Chondrocyte (in vitro differentiated cells): ENCODE data around the gene TTC33. TPM values are rescaled to one million over a fixed set of nuclear protein-coding genes. Genes with fewer than 3 reads are reported as not detected.

Source experiments
- DNase-seq: peaks from one replicate; pipeline ENCODE4 v3.0.0; 2021; ENCODE audit warnings: mixed read lengths, low spot score
- H3K27ac Mint-ChIP-seq: one replicate; pipeline ENCODE4 v1.8.0; 2021; ENCODE audit warnings: mild to moderate bottlenecking, moderate library complexity, mixed read lengths; ENCODE audit not compliant: unreplicated experiment
- H3K27me3 Mint-ChIP-seq: 2 replicates; pipeline ENCODE4 v1.8.0; 2021; ENCODE audit warnings: low read depth, mixed read lengths
- H3K36me3 Mint-ChIP-seq: 2 replicates; pipeline ENCODE4 v1.8.0; 2021; ENCODE audit warnings: low read depth, mixed read lengths
- H3K4me1 Mint-ChIP-seq: 2 replicates; pipeline ENCODE4 v1.8.0; 2021; ENCODE audit warnings: low read depth, mild to moderate bottlenecking, mixed read lengths
- H3K4me3 Mint-ChIP-seq: one replicate; pipeline ENCODE4 v1.8.0; 2021; ENCODE audit warnings: mild to moderate bottlenecking, moderate library complexity, mixed read lengths; ENCODE audit not compliant: unreplicated experiment
- H3K9me3 Mint-ChIP-seq: 2 replicates; pipeline ENCODE4 v1.8.0; 2021; ENCODE audit warnings: low read depth, mixed read lengths
- total RNA-seq: library from RNA; stranded (reverse); gene quantifications from 3 replicates; pipeline ENCODE4 v1.2.1, GENCODE V29; 2021
- TF ChIP-seq, protein P1 (sequence below): fragments of 200-600 bp; sonication (generic); IDR thresholded peaks from 2 replicates; pipeline ENCODE4 v1.5.0; 2021; ENCODE audit warnings: antibody characterized with exemption, mild to moderate bottlenecking, moderate library complexity

Gene TTC33
- total RNA-seq, 1 donor from 2014 or later: 14.3 TPM

DNA sequence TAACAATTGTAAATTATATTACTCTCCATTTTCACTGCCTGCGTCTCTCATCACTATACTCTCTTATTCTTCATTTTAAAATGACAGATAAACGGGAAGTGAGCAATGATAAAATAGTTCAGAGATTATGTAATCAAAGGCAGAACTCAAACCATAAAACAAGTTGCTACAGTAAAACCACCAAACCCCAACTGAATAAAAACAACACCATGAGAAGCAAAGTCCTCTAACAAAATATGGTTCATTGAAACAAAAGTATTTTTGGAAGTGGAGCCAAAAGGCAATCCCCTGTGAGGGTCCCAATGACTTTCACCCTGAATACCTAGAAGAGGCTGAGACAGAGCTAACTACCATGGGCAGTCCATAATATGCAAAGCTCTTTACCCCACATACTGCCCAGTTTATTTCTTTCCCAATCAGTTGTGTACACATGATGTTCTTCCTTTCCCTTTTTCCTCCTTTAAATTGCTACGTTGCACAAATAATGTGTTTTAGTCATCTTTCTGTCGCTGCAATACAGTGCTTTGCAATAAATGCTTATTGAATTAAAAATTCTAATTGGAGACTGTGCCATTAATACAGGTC lies 140.1 kb downstream of the TTC33 start:
- peaks cover 8% of the 10 kb centered on the region for H3K4me1 Mint-ChIP-seq
- DNase-seq: no peak
- no peaks in the 10 kb centered on the region for H3K27me3 Mint-ChIP-seq
- H3K36me3 Mint-ChIP-seq: no peaks in the 10 kb centered on the region
- H3K27ac Mint-ChIP-seq: no peak overlapping the region
- no peaks in the 10 kb centered on the region for H3K9me3 Mint-ChIP-seq
- TF ChIP-seq, protein P1, sequence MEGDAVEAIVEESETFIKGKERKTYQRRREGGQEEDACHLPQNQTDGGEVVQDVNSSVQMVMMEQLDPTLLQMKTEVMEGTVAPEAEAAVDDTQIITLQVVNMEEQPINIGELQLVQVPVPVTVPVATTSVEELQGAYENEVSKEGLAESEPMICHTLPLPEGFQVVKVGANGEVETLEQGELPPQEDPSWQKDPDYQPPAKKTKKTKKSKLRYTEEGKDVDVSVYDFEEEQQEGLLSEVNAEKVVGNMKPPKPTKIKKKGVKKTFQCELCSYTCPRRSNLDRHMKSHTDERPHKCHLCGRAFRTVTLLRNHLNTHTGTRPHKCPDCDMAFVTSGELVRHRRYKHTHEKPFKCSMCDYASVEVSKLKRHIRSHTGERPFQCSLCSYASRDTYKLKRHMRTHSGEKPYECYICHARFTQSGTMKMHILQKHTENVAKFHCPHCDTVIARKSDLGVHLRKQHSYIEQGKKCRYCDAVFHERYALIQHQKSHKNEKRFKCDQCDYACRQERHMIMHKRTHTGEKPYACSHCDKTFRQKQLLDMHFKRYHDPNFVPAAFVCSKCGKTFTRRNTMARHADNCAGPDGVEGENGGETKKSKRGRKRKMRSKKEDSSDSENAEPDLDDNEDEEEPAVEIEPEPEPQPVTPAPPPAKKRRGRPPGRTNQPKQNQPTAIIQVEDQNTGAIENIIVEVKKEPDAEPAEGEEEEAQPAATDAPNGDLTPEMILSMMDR: no peak
- no peak overlapping the region for H3K4me3 Mint-ChIP-seq

DNA sequence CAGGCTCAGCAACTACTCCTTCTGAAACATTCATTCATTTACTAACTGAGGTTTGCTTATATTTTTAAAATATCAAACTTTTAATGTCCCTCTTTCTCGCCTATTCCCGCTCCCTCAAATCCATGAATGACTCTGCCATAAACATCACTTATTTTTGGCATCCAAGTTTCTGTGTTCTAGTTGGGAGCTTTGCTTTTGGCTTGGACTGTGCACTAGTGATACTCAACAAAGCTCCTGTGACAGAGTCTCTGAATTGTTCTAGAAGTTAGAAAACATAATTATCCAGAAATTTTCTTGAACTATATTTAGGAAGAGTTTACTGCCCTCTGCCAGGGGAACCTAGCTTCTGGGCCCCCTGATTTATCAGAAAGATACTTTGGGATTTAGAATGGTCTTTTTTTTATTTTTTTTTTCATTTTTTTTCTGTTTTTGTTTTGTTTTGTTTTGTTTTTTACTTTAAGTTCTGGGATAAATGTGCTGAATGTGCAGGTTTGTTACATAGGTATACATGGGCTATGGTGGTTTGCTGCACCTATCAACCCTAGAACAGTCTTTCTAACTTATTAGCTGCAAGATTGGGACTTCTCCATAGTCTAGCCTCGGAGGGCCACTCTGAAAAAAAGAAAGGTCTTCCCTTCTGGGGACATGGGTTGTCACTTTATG lies 140.7 kb downstream of the TTC33 start:
- DNase-seq: no peak
- TF ChIP-seq, protein P1: no peak
- Mint-ChIP-seq H3K4me1 (peaks cover 3% of the 10 kb centered on the region), H3K36me3 (no peaks in the 10 kb centered on the region), H3K27me3 (no peaks in the 10 kb centered on the region), H3K27ac (no peak overlapping the region), H3K9me3 (no peaks in the 10 kb centered on the region), H3K4me3 (no peak overlapping the region)

DNA sequence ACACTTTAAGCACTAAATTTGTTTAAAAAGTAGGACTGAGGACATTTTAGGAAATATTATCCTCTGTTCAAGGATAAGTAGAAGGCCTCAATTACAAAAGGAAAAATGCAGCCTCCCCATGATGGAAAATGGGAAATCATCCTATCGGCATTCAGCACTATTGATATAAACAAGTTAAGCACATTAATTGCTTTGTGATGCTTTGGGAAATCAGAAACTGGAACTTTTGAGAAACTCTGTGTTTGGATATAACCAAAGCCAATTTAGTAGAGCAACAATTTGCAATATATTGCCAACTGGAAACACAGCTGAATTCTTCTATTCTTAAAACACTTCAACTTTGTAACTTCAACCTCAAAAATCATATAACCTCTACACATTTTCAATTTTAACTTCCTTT lies 141.3 kb downstream of the TTC33 start:
- TF ChIP-seq, protein P1: no peak
- Mint-ChIP-seq H3K27ac (no peak overlapping the region), H3K36me3 (no peaks in the 10 kb centered on the region), H3K27me3 (no peaks in the 10 kb centered on the region), H3K4me3 (no peak overlapping the region), H3K9me3 (no peaks in the 10 kb centered on the region), H3K4me1 (peaks cover 2% of the 10 kb centered on the region)
- DNase-seq: no peak

DNA sequence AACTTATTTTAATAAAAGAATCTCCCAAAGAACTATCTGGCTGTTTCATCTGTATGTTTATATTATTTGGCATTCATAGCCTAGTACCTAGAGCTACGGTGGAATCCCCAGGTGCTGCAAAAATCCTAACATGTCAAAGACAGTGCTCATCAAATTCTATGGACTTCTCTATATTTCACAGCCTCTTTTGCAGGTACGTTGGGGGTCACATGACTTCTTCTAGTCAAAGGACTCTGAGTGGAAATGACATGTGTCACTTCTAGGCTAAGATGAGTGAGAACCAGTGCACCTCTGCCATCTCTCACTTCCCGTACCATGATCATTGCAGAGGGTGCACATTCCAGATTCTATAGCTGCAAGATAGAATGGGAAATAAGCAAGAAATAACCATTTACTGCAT lies 148.6 kb downstream of the TTC33 start:
- Mint-ChIP-seq H3K27ac (no peak overlapping the region), H3K4me3 (no peak overlapping the region), H3K36me3 (no peaks in the 10 kb centered on the region), H3K27me3 (no peaks in the 10 kb centered on the region), H3K4me1 (peaks cover 11% of the 10 kb centered on the region), H3K9me3 (no peaks in the 10 kb centered on the region)
- no peak for DNase-seq
- TF ChIP-seq, protein P1: no peak

DNA sequence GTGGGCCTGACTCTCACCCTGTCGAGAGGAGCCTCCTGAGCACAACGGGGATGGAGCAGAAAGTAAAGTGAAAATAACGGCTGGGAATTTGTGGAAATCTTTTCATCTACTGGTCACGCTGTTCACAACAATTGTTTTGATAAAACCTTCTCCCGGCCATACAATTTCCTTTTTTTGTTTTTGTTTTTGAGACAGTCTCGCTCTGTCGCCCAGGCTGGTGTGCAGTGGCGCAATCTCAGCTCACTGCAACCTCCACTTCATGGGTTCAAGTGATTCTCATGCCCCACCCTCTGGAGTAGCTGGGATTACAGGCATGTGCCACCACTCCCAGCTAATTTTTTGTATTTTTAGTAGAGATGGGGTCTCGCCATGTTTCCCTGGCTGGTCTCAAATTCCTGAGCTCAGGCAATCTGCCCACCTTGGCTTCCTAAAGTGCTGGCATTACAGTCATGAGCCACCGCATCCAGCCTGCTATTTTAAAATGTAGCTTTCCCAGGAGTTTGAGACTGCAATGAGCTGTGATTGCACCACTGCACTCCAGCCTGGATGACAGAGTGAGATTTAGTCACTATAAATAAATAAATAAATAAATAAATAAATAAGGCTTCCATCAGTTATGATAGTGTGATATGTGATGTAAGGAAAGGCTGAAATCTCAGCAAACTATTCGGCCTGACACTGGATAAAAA lies 149.5 kb downstream of the TTC33 start:
- Mint-ChIP-seq H3K9me3 (no peaks in the 10 kb centered on the region), H3K36me3 (no peaks in the 10 kb centered on the region), H3K4me3 (no peak overlapping the region), H3K27me3 (no peaks in the 10 kb centered on the region), H3K4me1 (peaks cover 14% of the 10 kb centered on the region), H3K27ac (no peak overlapping the region)
- no peak for DNase-seq
- TF ChIP-seq, protein P1: no peak
